Measurements from ENCODE around the gene MCCC1.

MCCC1 gene

GRCh38 chr3:182967218-182968204, 131.8 kb downstream of the MCCC1 start:
- H3K4me3 ChIP-seq (ENCODE audit: low read length) = no peak overlapping the region
- H2BK120ac ChIP-seq (ENCODE audit: low read depth, low read length) = no peak overlapping the region
- peaks cover 4% of the 10 kb centered on the region for H3K79me1 ChIP-seq (ENCODE audit: low read length)
- H4K5ac ChIP-seq (ENCODE audit: low read length) = no peak overlapping the region
- H2BK5ac ChIP-seq (ENCODE audit: low read length) = no peak overlapping the region
- no peak overlapping the region for H3K27ac ChIP-seq (ENCODE audit: low read depth, low read length)
- no peak overlapping the region for H2BK15ac ChIP-seq (replicated peaks; ENCODE audit: low read depth)
- peaks cover 38% of the 10 kb centered on the region for H3K79me2 ChIP-seq (ENCODE audit: control insufficient read depth, insufficient read depth, low read length)
- H3K4me2 ChIP-seq (ENCODE audit: low read length) = no peak overlapping the region
- peak overlapping the region; percentile 28 for H4K8ac ChIP-seq (ENCODE audit: low read depth, low read length)
- no CpG with 5 or more reads among the region's 6 CpGs for WGBS (ENCODE audit: extremely low coverage, insufficient coverage, low lambda C conversion rate)
- no peak overlapping the region for H3K4ac ChIP-seq (ENCODE audit: low read depth, low read length)
- H3K56ac ChIP-seq (ENCODE audit: low read length) = no peak overlapping the region
- peak overlapping the region; percentile 47 for H3K18ac ChIP-seq (ENCODE audit: low read length)
- H2AK5ac ChIP-seq (ENCODE audit: low read length) = no peak overlapping the region
- no peak overlapping the region for H3K23ac ChIP-seq (ENCODE audit: low read length)
- peaks cover 2% of the 10 kb centered on the region for H3K4me1 ChIP-seq (ENCODE audit: control insufficient read depth, low read depth, low read length)
- DNase-seq = no peak
- H3K27me3 ChIP-seq (ENCODE audit: insufficient read depth, low read length, poor library complexity) = no peaks in the 10 kb centered on the region
- H3K36me3 ChIP-seq (ENCODE audit: control insufficient read depth, insufficient read depth, low read length) = no peaks in the 10 kb centered on the region
- H3K9ac ChIP-seq (ENCODE audit: low read length) = no peak overlapping the region

GRCh38 chr3:182965861-182966366, 133.4 kb downstream of the MCCC1 start:
- H4K5ac ChIP-seq (ENCODE audit: low read length) = no peak overlapping the region
- no peak overlapping the region for H3K4ac ChIP-seq (ENCODE audit: low read depth, low read length)
- H3K4me2 ChIP-seq (ENCODE audit: low read length) = no peak overlapping the region
- no peak overlapping the region for H3K27ac ChIP-seq (ENCODE audit: low read depth, low read length)
- peaks cover 2% of the 10 kb centered on the region for H3K4me1 ChIP-seq (ENCODE audit: control insufficient read depth, low read depth, low read length)
- H3K79me1 ChIP-seq (ENCODE audit: low read length) = peaks cover 4% of the 10 kb centered on the region
- no peak overlapping the region for H2BK120ac ChIP-seq (ENCODE audit: low read depth, low read length)
- H3K18ac ChIP-seq (ENCODE audit: low read length) = no peak overlapping the region
- no peak overlapping the region for H4K8ac ChIP-seq (ENCODE audit: low read depth, low read length)
- peaks cover 28% of the 10 kb centered on the region for H3K79me2 ChIP-seq (ENCODE audit: control insufficient read depth, insufficient read depth, low read length)
- H3K36me3 ChIP-seq (ENCODE audit: control insufficient read depth, insufficient read depth, low read length) = no peaks in the 10 kb centered on the region
- H2AK5ac ChIP-seq (ENCODE audit: low read length) = no peak overlapping the region
- H3K56ac ChIP-seq (ENCODE audit: low read length) = no peak overlapping the region
- no peak overlapping the region for H3K9ac ChIP-seq (ENCODE audit: low read length)
- no peak overlapping the region for H3K23ac ChIP-seq (ENCODE audit: low read length)
- H3K4me3 ChIP-seq (ENCODE audit: low read length) = no peak overlapping the region
- no peak overlapping the region for H2BK5ac ChIP-seq (ENCODE audit: low read length)
- H2BK15ac ChIP-seq (replicated peaks; ENCODE audit: low read depth) = no peak overlapping the region
- no peaks in the 10 kb centered on the region for H3K27me3 ChIP-seq (ENCODE audit: insufficient read depth, low read length, poor library complexity)
- no peak for DNase-seq
- no CpG with 5 or more reads among the region's 9 CpGs for WGBS (ENCODE audit: extremely low coverage, insufficient coverage, low lambda C conversion rate)
